Esophagus squamous epithelium (tissue), 4 donors: ENCODE results near the gene CTSL.

ENCODE experiments used
- CTCF ChIP-seq, 6 experiments: fragments of 450-650 bp in 4 of 6; fragments of 200-600 bp in 2 of 6; sonication (generic) in 2 of 6; IDR thresholded peaks; one replicate each; pipeline ENCODE4 v1.5.1; 2016 to 2019; ENCODE audit warnings: antibody characterized with exemption in 6 of 6, mild to moderate bottlenecking in 4 of 6, moderate library complexity in 4 of 6
- POLR2A ChIP-seq, 4 donors: fragments of 450-650 bp; IDR thresholded peaks; one replicate each; pipeline ENCODE4 v1.6.1; 2017; ENCODE audit warnings: antibody characterized with exemption in 4 of 4, mild to moderate bottlenecking in 4 of 4, moderate library complexity in 3 of 4

DNA sequence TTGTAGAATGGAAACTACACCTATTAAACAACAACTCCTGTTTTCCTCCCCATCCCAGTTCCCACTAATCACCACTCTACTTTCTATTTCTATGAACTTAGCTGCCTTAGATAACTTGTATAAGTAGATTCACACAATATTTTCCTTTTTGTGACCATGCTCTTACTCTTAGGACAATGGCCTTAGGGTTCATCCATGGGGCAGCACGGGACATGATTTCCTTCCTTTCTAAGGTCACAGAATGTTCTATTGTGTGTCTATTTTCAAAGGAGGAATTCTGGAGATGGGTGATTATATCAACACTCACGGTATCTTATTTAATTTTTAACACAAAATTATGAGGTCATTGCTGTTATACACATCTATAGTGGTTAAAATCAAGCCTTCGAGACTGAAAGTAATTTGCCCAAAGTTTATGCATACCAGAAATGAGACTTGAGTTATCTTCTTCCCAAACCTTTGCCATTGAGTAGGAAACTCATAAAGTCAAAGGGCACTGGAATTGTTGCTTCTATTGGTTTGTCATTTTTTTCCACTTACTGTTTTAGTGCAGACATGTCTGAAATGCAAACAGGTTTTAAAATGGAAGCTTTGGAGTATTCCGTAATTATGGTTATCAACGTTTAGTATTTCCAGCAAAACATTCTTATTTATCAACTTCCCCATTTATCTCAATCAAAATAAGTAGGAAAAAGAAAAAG is 23.6 kb downstream of the CTSL start:
- TF ChIP-seq POLR2A (IDR thresholded peaks at IDR 0.05) (no peak), CTCF (IDR thresholded peaks at IDR 0.05) (no peak)
